D721Med (cell line): ENCODE results near the gene DBN1.
A peak's percentile ranks its signal among the peaks of the same experiment; 100 is the strongest.

Experiments
- DNase-seq: peaks from one replicate; pipeline ENCODE4 v3.0.0; 2011; ENCODE audit warnings: low spot score; ENCODE audit not compliant: insufficient read length
- FAIRE-seq: peaks from 2 replicates; lab custom pipeline; 2011; peaks lifted over from hg19 to GRCh38; lab: Jason Lieb, UNC
- TF ChIP-seq, protein P1 (sequence below): IDR thresholded peaks from 2 replicates; pipeline ENCODE4 v1.5.1; 2012; ENCODE audit warnings: mild to moderate bottlenecking, control low read depth; ENCODE audit not compliant: insufficient read depth; ENCODE audit errors: missing control alignments

DBN1 gene

DNA sequence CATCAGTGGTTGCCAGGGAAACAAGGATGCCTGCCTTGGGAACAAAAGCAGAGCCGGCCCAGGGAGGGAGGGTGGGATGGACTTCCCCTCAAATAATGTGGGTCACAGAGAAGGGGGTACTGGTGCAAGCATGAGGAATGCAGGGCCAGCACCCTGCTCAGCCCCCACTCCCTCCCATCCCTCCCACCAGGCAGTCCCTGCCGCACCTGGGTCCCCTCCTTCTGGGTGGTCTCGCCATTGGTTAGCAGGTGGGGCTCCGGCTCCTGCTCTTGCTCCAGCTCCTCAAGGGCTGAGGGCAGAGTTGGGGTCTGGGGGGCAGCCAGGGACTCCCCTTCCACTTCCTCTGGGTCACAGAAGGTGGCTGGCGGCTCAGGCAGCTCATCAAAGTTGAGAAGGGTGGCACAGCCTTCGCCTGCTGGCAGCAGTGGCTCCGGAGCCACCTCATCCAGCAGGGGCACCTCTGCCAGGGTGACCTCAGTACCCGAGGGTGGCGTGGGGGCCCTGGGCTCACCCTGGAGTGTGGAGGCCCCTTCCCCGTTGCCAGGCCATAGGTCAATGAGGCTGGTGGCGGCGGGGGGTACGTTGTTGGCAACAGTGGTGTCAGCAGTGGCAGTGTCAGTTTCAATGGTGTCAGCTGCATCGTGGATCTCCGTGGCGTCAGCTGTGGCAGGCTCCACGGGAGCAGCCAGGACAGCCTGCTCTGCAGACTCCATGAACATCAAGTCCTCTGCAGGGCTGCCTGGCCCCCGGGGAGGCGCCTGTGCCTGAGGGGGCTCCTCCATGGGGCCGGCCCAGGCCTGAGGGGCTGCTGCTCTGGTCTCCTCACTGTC lies 15.4 kb downstream of the DBN1 start:
- no peak for DNase-seq
- TF ChIP-seq, protein P1, sequence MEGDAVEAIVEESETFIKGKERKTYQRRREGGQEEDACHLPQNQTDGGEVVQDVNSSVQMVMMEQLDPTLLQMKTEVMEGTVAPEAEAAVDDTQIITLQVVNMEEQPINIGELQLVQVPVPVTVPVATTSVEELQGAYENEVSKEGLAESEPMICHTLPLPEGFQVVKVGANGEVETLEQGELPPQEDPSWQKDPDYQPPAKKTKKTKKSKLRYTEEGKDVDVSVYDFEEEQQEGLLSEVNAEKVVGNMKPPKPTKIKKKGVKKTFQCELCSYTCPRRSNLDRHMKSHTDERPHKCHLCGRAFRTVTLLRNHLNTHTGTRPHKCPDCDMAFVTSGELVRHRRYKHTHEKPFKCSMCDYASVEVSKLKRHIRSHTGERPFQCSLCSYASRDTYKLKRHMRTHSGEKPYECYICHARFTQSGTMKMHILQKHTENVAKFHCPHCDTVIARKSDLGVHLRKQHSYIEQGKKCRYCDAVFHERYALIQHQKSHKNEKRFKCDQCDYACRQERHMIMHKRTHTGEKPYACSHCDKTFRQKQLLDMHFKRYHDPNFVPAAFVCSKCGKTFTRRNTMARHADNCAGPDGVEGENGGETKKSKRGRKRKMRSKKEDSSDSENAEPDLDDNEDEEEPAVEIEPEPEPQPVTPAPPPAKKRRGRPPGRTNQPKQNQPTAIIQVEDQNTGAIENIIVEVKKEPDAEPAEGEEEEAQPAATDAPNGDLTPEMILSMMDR: no peak
- no peak for FAIRE-seq

DNA sequence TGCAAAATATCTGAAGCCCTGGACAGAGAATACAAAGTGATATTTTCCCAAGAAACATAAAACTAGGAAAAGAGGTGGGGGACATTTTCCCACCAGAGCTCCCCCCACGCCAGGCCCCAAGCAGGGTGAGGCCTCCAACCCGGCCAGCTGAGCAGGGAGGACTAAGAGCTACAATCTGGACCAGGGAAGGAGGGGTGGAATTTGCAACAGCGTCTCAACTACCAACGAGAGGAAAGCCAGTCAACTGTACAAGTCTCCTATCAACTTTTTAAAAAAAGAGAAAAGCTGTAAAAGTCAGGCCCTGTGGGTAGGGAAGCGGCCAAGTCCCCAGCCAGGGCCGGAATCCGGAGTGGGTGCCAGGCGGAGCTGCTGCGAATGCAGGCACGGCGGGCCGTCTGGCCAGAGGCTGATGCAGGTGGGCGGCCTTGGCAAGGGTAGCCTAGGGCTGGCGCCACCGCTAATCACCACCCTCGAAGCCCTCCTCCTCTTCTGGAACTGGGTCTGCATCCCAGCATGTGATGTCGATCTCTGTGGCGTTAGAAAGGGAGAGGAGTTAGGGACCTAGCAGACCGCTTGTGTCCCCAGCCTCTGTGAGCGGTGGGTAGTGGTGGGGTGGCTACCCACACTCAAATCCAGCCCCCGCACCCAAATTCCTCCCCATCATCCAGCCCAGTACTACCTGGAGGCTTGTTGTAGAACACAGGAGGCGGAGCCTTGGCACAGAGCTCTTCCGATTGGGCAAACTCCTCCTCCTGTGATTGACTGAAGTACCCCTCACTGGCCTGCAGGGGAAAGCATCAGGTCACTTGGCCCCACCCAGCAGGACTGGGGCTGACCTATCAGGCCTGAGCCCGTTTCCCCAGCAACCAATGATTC lies 16.2 kb downstream of the DBN1 start:
- peak; percentile 93 for DNase-seq
- no peak for FAIRE-seq
- TF ChIP-seq, protein P1: no peak

DNA sequence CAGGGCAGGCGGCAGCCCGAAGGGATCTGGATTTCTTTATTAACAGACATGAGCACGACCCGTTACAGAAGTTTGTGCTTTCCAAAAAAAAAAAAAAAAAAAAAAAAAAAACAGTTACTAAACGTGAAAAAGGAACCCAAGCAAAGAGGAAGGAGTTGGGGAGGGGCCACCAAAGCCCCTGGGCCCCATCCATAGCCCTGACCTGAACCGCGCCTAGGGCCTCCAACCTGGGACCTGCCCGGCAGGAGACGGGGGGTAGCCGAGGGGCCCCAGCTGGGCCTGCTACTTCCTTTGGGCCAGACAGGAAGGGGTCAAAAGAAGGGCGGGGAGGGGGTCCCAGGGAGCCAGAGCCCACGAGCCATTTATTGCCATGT lies 16.9 kb downstream of the DBN1 start:
- TF ChIP-seq, protein P1: no peak
- FAIRE-seq (no peak), DNase-seq (no peak)

DNA sequence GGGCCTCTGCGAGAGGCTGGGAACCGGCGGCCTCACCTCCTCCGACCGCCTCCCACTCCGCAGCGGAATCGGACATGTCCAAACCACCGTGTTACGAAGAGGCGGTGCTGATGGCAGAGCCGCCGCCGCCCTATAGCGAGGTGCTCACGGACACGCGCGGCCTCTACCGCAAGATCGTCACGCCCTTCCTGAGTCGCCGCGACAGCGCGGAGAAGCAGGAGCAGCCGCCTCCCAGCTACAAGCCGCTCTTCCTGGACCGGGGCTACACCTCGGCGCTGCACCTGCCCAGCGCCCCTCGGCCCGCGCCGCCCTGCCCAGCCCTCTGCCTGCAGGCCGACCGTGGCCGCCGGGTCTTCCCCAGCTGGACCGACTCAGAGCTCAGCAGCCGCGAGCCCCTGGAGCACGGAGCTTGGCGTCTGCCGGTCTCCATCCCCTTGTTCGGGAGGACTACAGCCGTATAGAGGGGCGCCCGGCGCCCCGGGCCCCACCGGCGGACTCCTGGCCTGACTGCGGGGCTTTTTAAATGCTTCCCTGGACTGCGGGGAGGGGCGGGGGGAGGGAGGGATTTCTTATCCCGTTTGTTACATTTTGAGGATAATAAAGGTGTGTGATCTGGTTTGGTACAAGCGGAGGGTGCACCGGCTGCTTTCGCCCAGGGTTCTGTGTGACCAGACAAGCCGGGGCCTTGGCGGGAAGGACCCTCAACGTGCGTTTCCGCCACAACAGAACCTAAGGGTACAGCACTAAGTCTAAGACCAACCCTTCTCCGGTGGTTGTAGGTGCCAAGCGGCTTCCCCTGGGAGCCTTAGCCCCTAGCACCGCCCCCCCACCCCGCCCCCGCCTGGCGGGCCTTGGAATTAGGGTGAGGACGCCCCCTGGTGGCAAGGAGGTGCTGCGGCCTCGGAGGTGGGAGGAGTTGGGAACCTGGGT lies 17.5 kb downstream of the DBN1 start:
- FAIRE-seq (no peak), DNase-seq (peak; percentile 89)
- TF ChIP-seq, protein P1: peak; percentile 85

DNA sequence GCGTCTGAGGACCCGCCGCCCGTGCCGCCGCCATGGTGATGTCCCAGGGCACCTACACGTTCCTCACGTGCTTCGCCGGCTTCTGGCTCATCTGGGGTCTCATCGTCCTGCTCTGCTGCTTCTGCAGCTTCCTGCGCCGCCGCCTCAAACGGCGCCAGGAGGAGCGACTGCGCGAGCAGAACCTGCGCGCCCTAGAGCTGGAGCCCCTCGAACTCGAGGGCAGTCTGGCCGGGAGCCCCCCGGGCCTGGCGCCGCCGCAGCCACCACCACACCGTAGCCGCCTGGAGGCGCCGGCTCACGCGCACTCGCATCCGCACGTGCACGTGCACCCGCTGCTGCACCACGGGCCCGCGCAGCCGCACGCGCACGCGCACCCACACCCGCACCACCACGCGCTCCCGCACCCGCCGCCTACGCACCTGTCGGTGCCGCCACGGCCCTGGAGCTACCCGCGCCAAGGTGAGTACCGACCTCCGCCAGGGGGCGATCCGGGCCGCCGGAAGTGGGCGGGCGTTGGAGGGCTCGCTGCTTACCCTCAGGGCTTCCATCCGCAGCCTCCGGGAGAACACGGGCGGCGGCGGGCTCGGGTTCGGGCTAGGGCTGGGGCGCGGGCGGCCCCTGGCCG lies 18.3 kb downstream of the DBN1 start:
- FAIRE-seq (no peak), DNase-seq (peak; percentile 74)
- TF ChIP-seq, protein P1: peak; percentile 52

DNA sequence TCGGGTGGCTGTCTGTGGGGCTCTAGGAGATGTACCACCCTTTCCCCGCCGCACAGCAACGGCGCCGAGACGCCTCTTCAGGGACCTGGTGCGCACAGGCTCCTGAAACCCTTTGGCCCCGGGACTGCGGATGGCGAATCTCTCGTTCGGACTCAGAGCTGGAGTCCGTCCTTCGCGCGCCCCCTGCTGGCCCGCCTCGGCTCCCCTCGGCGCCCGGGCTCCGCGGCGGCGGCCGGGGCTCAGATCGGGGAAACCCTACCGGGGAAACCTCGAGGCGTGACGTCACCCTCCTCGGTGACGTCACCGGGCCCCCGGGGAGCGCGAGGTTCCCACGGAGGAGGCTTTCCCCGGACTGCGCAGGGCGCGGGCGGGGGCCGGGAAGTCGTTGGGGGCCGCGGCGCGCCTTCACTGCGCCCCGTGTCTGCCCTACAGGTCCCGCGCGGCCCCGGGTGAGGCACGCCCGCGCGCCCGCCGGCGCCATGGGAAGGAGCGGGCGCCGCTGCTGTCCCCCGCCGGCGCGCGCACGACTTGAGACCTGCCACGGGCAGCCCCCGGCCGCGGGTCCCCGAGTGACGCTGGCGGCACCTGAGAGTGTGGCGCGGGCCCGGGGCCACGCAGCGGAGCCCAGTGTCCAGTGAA lies 18.9 kb downstream of the DBN1 start:
- DNase-seq (peak; percentile 99), FAIRE-seq (no peak)
- TF ChIP-seq, protein P1: peak; percentile 82
